HepG2 (cell line): ENCODE data around the gene P3H4. TPM values are rescaled to one million over a fixed set of nuclear protein-coding genes. Genes with fewer than 3 reads are reported as not detected.

Source experiments
- ATF1 ChIP-seq: IDR thresholded peaks from 2 replicates; pipeline ENCODE4 v1.6.1; 2016; ENCODE audit warnings: mild to moderate bottlenecking, control low read depth
- GLMP ChIP-seq: sonication (generic); formaldehyde crosslinking; IDR thresholded peaks from 2 replicates; pipeline ENCODE4 v1.9.0; 2021; ENCODE audit warnings: missing genetic modification reagents, mild to moderate bottlenecking, borderline replicate concordance
- HOMEZ ChIP-seq: IDR thresholded peaks from 2 replicates; pipeline ENCODE4 v1.6.1; 2016; ENCODE audit warnings: low read depth
- KMT2B ChIP-seq: IDR thresholded peaks from 2 replicates; pipeline ENCODE4 v1.6.1; 2016; ENCODE audit warnings: missing genetic modification reagents, missing compliant biosample characterization
- MATR3 ChIP-seq: sonication (generic); formaldehyde crosslinking; IDR thresholded peaks from 2 replicates; pipeline ENCODE4 v1.4.0; 2020; ENCODE audit warnings: missing genetic modification reagents
- MYNN ChIP-seq: sonication (generic); formaldehyde crosslinking; IDR thresholded peaks from 2 replicates; pipeline ENCODE4 v1.4.0; 2020; ENCODE audit warnings: mild to moderate bottlenecking, low read depth, missing genetic modification reagents
- NFYB ChIP-seq: sonication (generic); formaldehyde crosslinking; IDR thresholded peaks from 2 replicates; pipeline ENCODE4 v1.4.0; 2020; ENCODE audit warnings: missing genetic modification reagents
- PAX8 ChIP-seq: sonication (generic); formaldehyde crosslinking; IDR thresholded peaks from 2 replicates; pipeline ENCODE4 v1.8.0; 2022; ENCODE audit warnings: mild to moderate bottlenecking, missing genetic modification reagents, borderline replicate concordance
- SMARCE1 ChIP-seq: fragments of 450-650 bp; IDR thresholded peaks from 2 replicates; pipeline ENCODE4 v1.6.1; 2017; ENCODE audit warnings: borderline replicate concordance
- SNAPC4 ChIP-seq: sonication (generic); formaldehyde crosslinking; IDR thresholded peaks from 2 replicates; pipeline ENCODE4 v1.4.0; 2020; ENCODE audit warnings: mild to moderate bottlenecking, missing genetic modification reagents
- SNRNP70 ChIP-seq: fragments of 200-400 bp; formaldehyde crosslinking; IDR thresholded peaks from 2 replicates; pipeline ENCODE4 v1.6.1; 2017; ENCODE audit warnings: mild to moderate bottlenecking, low read depth, low read length, moderate library complexity
- SP140L ChIP-seq: sonication (generic); formaldehyde crosslinking; IDR thresholded peaks from 2 replicates; pipeline ENCODE4 v1.4.0; 2020; ENCODE audit warnings: missing genetic modification reagents, borderline replicate concordance
- ZBTB43 ChIP-seq: sonication (generic); formaldehyde crosslinking; conservative IDR thresholded peaks from 2 replicates; pipeline ENCODE4 v1.4.0; 2020; ENCODE audit warnings: missing genetic modification reagents
- ZFAT ChIP-seq: sonication (generic); formaldehyde crosslinking; conservative IDR thresholded peaks from 2 replicates; pipeline ENCODE4 v1.8.1; 2023; ENCODE audit warnings: missing genetic modification reagents, inconsistent platforms
- ZFP1 ChIP-seq: IDR thresholded peaks from 2 replicates; pipeline ENCODE4 v1.6.1; 2016
- ZFP82 ChIP-seq: sonication (generic); formaldehyde crosslinking; IDR thresholded peaks from 2 replicates; pipeline ENCODE4 v1.5.1; 2020; ENCODE audit warnings: mild to moderate bottlenecking, missing genetic modification reagents, borderline replicate concordance
- ZNF34 ChIP-seq: sonication (generic); formaldehyde crosslinking; IDR thresholded peaks from 2 replicates; pipeline ENCODE4 v1.4.0; 2020; ENCODE audit warnings: mild to moderate bottlenecking, missing genetic modification reagents, borderline replicate concordance
- ZNF691 ChIP-seq: sonication (generic); formaldehyde crosslinking; IDR thresholded peaks from 2 replicates; pipeline ENCODE4 v1.4.0; 2020; ENCODE audit warnings: missing genetic modification reagents, low read depth, mild to moderate bottlenecking, borderline replicate concordance
- ZNF878 ChIP-seq: sonication (generic); formaldehyde crosslinking; IDR thresholded peaks from 2 replicates; pipeline ENCODE4 v1.8.1; 2023; ENCODE audit warnings: mild to moderate bottlenecking, missing genetic modification reagents, moderate library complexity
- polyA plus RNA-seq, 8 experiments: library from polyadenylated mRNA; depleted of rRNA in 3 of 8; stranded (reverse) in 7 of 8; unstranded in 1 of 8; fragments of >200 nt; fragmentation: Illumina TruSeq in 4 of 8; extraction: Trizol in 4 of 8; gene quantifications; 2 replicates each; pipeline versions ENCODE4 v1.2.1 to v1.2.3, GENCODE V29; 2011 to 2016; ENCODE audit warnings: low read depth in 4 of 8, missing spikeins in 1 of 8, mixed read lengths in 1 of 8; ENCODE audit not compliant: insufficient read depth in 1 of 8
- total RNA-seq, 5 experiments: library from RNA; depleted of rRNA; stranded (reverse); fragments of >200 nt; fragmentation: Illumina TruSeq; extraction: Trizol; gene quantifications; 2 replicates each; pipeline ENCODE4 v1.2.3, GENCODE V29; 2016; ENCODE audit warnings: low read depth in 1 of 5

P3H4 gene
- total and polyA plus RNA-seq, 2 of the 13 experiments (the other 11 are each of a cell fraction or from before 2014, with no cell fraction given) = 37.1 to 50.6 TPM

- no peak for TF ChIP-seq ZNF878
- TF ChIP-seq ZFAT (CRISPR knock-in tag) = no peak
- TF ChIP-seq PAX8 (CRISPR knock-in tag) = no peak
- TF ChIP-seq MATR3 (CRISPR knock-in tag) = no peak
- TF ChIP-seq SNAPC4 (CRISPR knock-in tag) = no peak
- TF ChIP-seq ZBTB43 (CRISPR knock-in tag) = no peak
- no peak for TF ChIP-seq SMARCE1
- TF ChIP-seq ZNF691 (CRISPR knock-in tag) = no peak
- TF ChIP-seq ZNF34 = no peak
- no peak for TF ChIP-seq KMT2B (CRISPR knock-in tag)
- peak; percentile 21; the same call in 1 of the 2 replicates for TF ChIP-seq HOMEZ (CRISPR knock-in tag)
- no peak for TF ChIP-seq GLMP (CRISPR knock-in tag)
- no peak for TF ChIP-seq ZFP1
- no peak for TF ChIP-seq ATF1 (CRISPR knock-in tag)
- TF ChIP-seq SNRNP70 = no peak
- TF ChIP-seq MYNN = 0 out of 2 replicates have a peak, but pooled peaks have one; percentile 20
- no peak for TF ChIP-seq SP140L (CRISPR knock-in tag)
- no peak for TF ChIP-seq NFYB (CRISPR knock-in tag)
- no peak for TF ChIP-seq ZFP82 (CRISPR knock-in tag)
Observed at GRCh38 chr17:41800601-41801373, 11.0 kb downstream of the P3H4 start (continued).
